Esophagus muscularis mucosa (tissue), 3 donors: ENCODE measurements around the gene CDHR5.

Experiments used
- EP300 ChIP-seq: sonication (generic); formaldehyde crosslinking; IDR thresholded peaks from one replicate; pipeline ENCODE4 v1.6.1; 2017; ENCODE audit warnings: antibody characterized with exemption
- POLR2AphosphoS5 ChIP-seq, 2 donors: sonication (generic); formaldehyde crosslinking; IDR thresholded peaks; one replicate each; pipeline ENCODE4 v1.6.1; 2017; ENCODE audit warnings: antibody characterized with exemption in 2 of 2

GRCh38 chr11:624705-625635 lies at the start of gene CDHR5:
- no peak for TF ChIP-seq EP300
- TF ChIP-seq POLR2AphosphoS5 (IDR thresholded peaks at IDR 0.05), result no peak
